Activated CD4-positive, alpha-beta T cell treated with anti-CD3 and anti-CD28 coated beads, Interleukin-2, amount 50 U/mL, for 16 hours (primary cell): Measurements from ENCODE around the gene HLA-B.

Experiments used
- DNase-seq: peaks from one replicate; pipeline ENCODE4 v3.0.0-alpha.2; 2020

The HLA-B gene

GRCh38 chr6:31351401-31352309, 5.3 kb downstream of the HLA-B start:
- DNase-seq, result no peak

GRCh38 chr6:31351033-31351380, 6.0 kb downstream of the HLA-B start:
- DNase-seq, result no peak

- no peak for DNase-seq
Observed at GRCh38 chr6:31350196-31351032, 6.6 kb downstream of the HLA-B start.

- no peak for DNase-seq
Observed at GRCh38 chr6:31349301-31349700, 7.7 kb downstream of the HLA-B start.

- no peak for DNase-seq
Observed at GRCh38 chr6:31345026-31345730, 11.8 kb downstream of the HLA-B start.

GRCh38 chr6:31340228-31340627, 16.8 kb downstream of the HLA-B start:
- DNase-seq, result no peak

GRCh38 chr6:31339210-31339609, 17.8 kb downstream of the HLA-B start:
- DNase-seq, result no peak

GRCh38 chr6:31336896-31337496, 20.0 kb downstream of the HLA-B start:
- DNase-seq, result no peak

- DNase-seq, result peak; percentile 56
Observed at GRCh38 chr6:31332637-31333602, 24.1 kb downstream of the HLA-B start.

GRCh38 chr6:31328355-31328960, 28.5 kb downstream of the HLA-B start:
- no peak for DNase-seq

- DNase-seq, result no peak
Observed at GRCh38 chr6:31321820-31322219, 35.2 kb downstream of the HLA-B start.

- no peak for DNase-seq
Observed at GRCh38 chr6:31321005-31321707, 35.8 kb downstream of the HLA-B start.

GRCh38 chr6:31317036-31317435, 39.9 kb downstream of the HLA-B start:
- no peak for DNase-seq

GRCh38 chr6:31309641-31310040, 47.3 kb downstream of the HLA-B start:
- no peak for DNase-seq

- no peak for DNase-seq
Observed at GRCh38 chr6:31308845-31309175, 48.2 kb downstream of the HLA-B start.

GRCh38 chr6:31308050-31308844, 48.7 kb downstream of the HLA-B start:
- DNase-seq, result no peak

- DNase-seq, result no peak
Observed at GRCh38 chr6:31307669-31308049, 49.3 kb downstream of the HLA-B start.

GRCh38 chr6:31305703-31306219, 51.2 kb downstream of the HLA-B start:
- no peak for DNase-seq

- no peak for DNase-seq
Observed at GRCh38 chr6:31304683-31305082, 52.3 kb downstream of the HLA-B start.
